T-cell (primary cell): ENCODE data around the gene ZC3H11A. TPM values are rescaled to one million over a fixed set of nuclear protein-coding genes. Genes with fewer than 3 reads are reported as not detected.
"Not testable (repeated sequence)": the region's sequence is repeated elsewhere in the genome, so short reads cannot be mapped to it uniquely, and the experiment has no call there.

Source experiments
- ATAC-seq, 4 experiments: fragments of 200-7000 bp in 3 of 4; fragments of 150-1000 bp in 1 of 4; cut with Tn5 transposase; replicated peaks in 1 of 4; 1 replicate in 3 of 4; 2 replicates in 1 of 4; pipeline ENCODE4 v1.10.0; 2021; ENCODE audit warnings: moderate library complexity in 3 of 4, mild to moderate bottlenecking in 2 of 4, moderate number of reproducible peaks in 1 of 4
- CTCF ChIA-PET, 2 donors: fragments of 300-600 bp; sonication (Branson Sonifier 250); formaldehyde crosslinking; loops; one replicate each; lab custom pipeline; 2022; ENCODE audit warnings: antibody characterized with exemption in 2 of 2; lab: Charles Lee
- POLR2A ChIA-PET, 2 donors: fragments of 300-600 bp; sonication (Branson Sonifier 250); formaldehyde crosslinking; loops; one replicate each; lab custom pipeline; 2022; ENCODE audit warnings: antibody characterized with exemption in 2 of 2; lab: Charles Lee
- DNase-seq, 35 experiments: peaks; one replicate each; pipeline versions ENCODE4 v3.0.0 to v3.0.0-alpha.2; 2013 to 2023
- H3K27ac ChIP-seq: one replicate; pipeline ENCODE4 v1.5.1; 2013; ENCODE audit warnings: low read length
- H3K27me3 ChIP-seq, 2 experiments: replicated peaks in 1 of 2; 1 replicate in 1 of 2; 2 replicates in 1 of 2; pipeline versions ENCODE4 v1.6.1 to v1.7.0; 2013; ENCODE audit warnings: low read length in 1 of 2, mixed read lengths in 1 of 2; ENCODE audit not compliant: control insufficient read depth in 2 of 2, insufficient read depth in 2 of 2; ENCODE audit errors: extremely low read depth in 1 of 2
- H3K36me3 ChIP-seq, 2 donors: 1 replicate in 1 of 2; 2 replicates in 1 of 2; pipeline versions ENCODE4 v1.6.1 to v1.7.0; 2013; ENCODE audit warnings: low read length in 1 of 2; ENCODE audit not compliant: control insufficient read depth in 2 of 2, insufficient read depth in 1 of 2; ENCODE audit errors: extremely low read depth in 1 of 2
- H3K4me1 ChIP-seq, 2 experiments: 1 replicate in 1 of 2; 2 replicates in 1 of 2; pipeline versions ENCODE4 v1.6.1 to v1.7.0; 2013; ENCODE audit warnings: low read length in 2 of 2, mixed read lengths in 1 of 2; ENCODE audit not compliant: insufficient read depth in 2 of 2, control insufficient read depth in 1 of 2; ENCODE audit errors: extremely low read depth in 1 of 2
- H3K4me3 ChIP-seq, 2 donors: 1 replicate in 1 of 2; 2 replicates in 1 of 2; pipeline versions ENCODE4 v1.5.1 to v1.7.0; 2013; ENCODE audit warnings: mild to moderate bottlenecking in 2 of 2, low read length in 1 of 2, moderate library complexity in 1 of 2; ENCODE audit not compliant: control insufficient read depth in 1 of 2; ENCODE audit errors: extremely low read depth in 1 of 2
- H3K9me3 ChIP-seq: 2 replicates; pipeline ENCODE4 v1.7.0; 2013
- H3K27ac Mint-ChIP-seq, 2 donors: one replicate each; pipeline ENCODE4 v1.8.0; 2020 to 2021; ENCODE audit warnings: mild to moderate bottlenecking in 2 of 2, mixed read lengths in 2 of 2
- H3K27me3 Mint-ChIP-seq, 2 donors: one replicate each; pipeline ENCODE4 v1.8.0; 2021 to 2022; ENCODE audit warnings: mixed read lengths in 2 of 2
- H3K36me3 Mint-ChIP-seq: one replicate; pipeline ENCODE4 v1.8.0; 2021; ENCODE audit warnings: mixed read lengths
- H3K4me1 Mint-ChIP-seq, 3 donors: one replicate each; pipeline ENCODE4 v1.8.0; 2020 to 2022; ENCODE audit warnings: mixed read lengths in 3 of 3, mild to moderate bottlenecking in 1 of 3
- H3K4me3 Mint-ChIP-seq, 3 donors: one replicate each; pipeline ENCODE4 v1.8.0; 2020 to 2022; ENCODE audit warnings: mild to moderate bottlenecking in 3 of 3, mixed read lengths in 3 of 3, moderate library complexity in 3 of 3
- H3K9me3 Mint-ChIP-seq, 3 donors: one replicate each; pipeline ENCODE4 v1.8.0; 2020 to 2022; ENCODE audit warnings: mixed read lengths in 3 of 3
- WGBS: methylation state at CpG from one replicate; pipeline ENCODE4 v1.1.5; 2013; ENCODE audit warnings: missing lambda C conversion rate; ENCODE audit not compliant: insufficient coverage; 5-methylcytosine and 5-hydroxymethylcytosine counted together
- total RNA-seq, 35 experiments: library from RNA in 6 of 35; stranded (reverse) in 6 of 35; fragments of 120-200 nt in 1 of 35; gene quantifications; one replicate each; pipeline versions ENCODE4 v1.2.1 to v1.2.4 and lab custom pipeline; 2013 to 2026

Gene ZC3H11A
- total RNA-seq, 5 donors from 2014 or later (not counting 1 experiment from before 2014, with no cell fraction given) = 85.6 to 111 (median 95.8) TPM

- H3K4me1 ChIP-seq = peaks cover 3 to 5% of the 10 kb centered on the region in 2 experiments
- H3K27me3 ChIP-seq = no peaks in the 10 kb centered on the region
- ATAC-seq (no peak), DNase-seq (no peak)
- no peak overlapping the region for H3K27ac Mint-ChIP-seq
- H3K36me3 ChIP-seq = no peaks in the 10 kb centered on the region
- no peak overlapping the region for H3K4me3 ChIP-seq
- H3K4me1 Mint-ChIP-seq = peaks cover 14 to 16% (median 16%) of the 10 kb centered on the region in 3 donors
- no peaks in the 10 kb centered on the region for H3K9me3 Mint-ChIP-seq
- ChIA-PET CTCF (interaction anchor here in 1 of 2 donors (0.5 to 1.0 kb wide), 2 partner anchors 9 to 16 kb away, joined by 3 read pairs; no protein-coding TSS in a partner anchor), POLR2A (interaction anchor here (0.6 to 1.4 kb wide), 3 partner anchors 26 to 726 kb away, joined by 3 to 7 read pairs (median 4); partner anchors contain the start of gene LAX1 (in 1 of the 2))
- WGBS = 80% methylated on average over 1 of the region's 3 CpGs
- no peaks in the 10 kb centered on the region for H3K27me3 Mint-ChIP-seq
- H3K4me3 Mint-ChIP-seq = no peak overlapping the region
- peaks cover 5% of the 10 kb centered on the region for H3K36me3 Mint-ChIP-seq
- H3K27ac ChIP-seq = no peak overlapping the region
- H3K9me3 ChIP-seq = no peaks in the 10 kb centered on the region
Observed at GRCh38 chr1:203791498-203791897, 3.9 kb upstream of the ZC3H11A start.

- H3K4me3 Mint-ChIP-seq = no peak overlapping the region
- Histone ChIP-seq H3K27me3 (no peaks in the 10 kb centered on the region), H3K36me3 (peaks cover 0 to under 1% of the 10 kb centered on the region in 2 donors), H3K27ac (no peak overlapping the region), H3K9me3 (no peaks in the 10 kb centered on the region), H3K4me3 (no peak overlapping the region), H3K4me1 (peaks cover 5 to 13% of the 10 kb centered on the region in 2 experiments)
- H3K36me3 Mint-ChIP-seq = peaks cover 13% of the 10 kb centered on the region
- ATAC-seq = no peak
- DNase-seq = no peak
- H3K27ac Mint-ChIP-seq = no peak overlapping the region
- ChIA-PET CTCF (interaction anchor here (0.6 kb wide), 3 partner anchors 366 to 792 kb away, joined by 3 to 6 read pairs (median 4); no protein-coding TSS in a partner anchor), POLR2A (no interaction called here)
- no peaks in the 10 kb centered on the region for H3K9me3 Mint-ChIP-seq
- peaks cover 23 to 26% (median 23%) of the 10 kb centered on the region in 3 donors for H3K4me1 Mint-ChIP-seq
- no peaks in the 10 kb centered on the region for H3K27me3 Mint-ChIP-seq
- WGBS = no CpG with 5 or more reads among the region's 2 CpGs
Observed at GRCh38 chr1:203792486-203792885, 2.9 kb upstream of the ZC3H11A start.

DNA sequence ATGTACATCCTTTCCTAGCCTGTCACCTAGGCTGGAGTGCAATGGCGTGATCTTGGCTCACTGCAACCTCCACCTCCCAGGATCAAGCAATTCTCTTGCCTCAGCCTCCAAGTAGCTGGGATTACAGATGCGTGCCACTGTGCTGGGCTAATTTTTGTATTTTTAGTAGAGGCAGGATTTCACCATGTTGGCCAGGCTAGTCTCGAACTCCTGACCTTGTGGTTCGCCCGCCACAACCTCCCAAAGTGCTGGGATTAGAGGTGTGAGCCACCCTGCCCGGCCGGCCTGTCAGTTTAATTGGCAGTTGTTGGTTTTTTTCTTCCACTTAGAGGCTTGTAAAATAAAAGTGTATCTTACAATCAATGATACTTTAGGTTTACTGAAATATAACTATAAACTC, 1.9 kb upstream of the ZC3H11A start:
- H3K4me3 ChIP-seq, H3K27ac ChIP-seq, H3K9me3 ChIP-seq, H3K27me3 Mint-ChIP-seq, DNase-seq, H3K4me3 Mint-ChIP-seq, CTCF ChIA-PET, H3K27ac Mint-ChIP-seq, H3K9me3 Mint-ChIP-seq, H3K27me3 ChIP-seq, ATAC-seq: not testable (repeated sequence)
- H3K36me3 ChIP-seq = peaks cover 0 to 10% of the 10 kb centered on the region in 2 donors
- Mint-ChIP-seq H3K4me1 (peaks cover 34 to 37% (median 34%) of the 10 kb centered on the region in 3 donors), H3K36me3 (peaks cover 23% of the 10 kb centered on the region)
- WGBS = no CpG with 5 or more reads among the region's 7 CpGs
- H3K4me1 ChIP-seq = peaks cover 15 to 20% of the 10 kb centered on the region in 2 experiments
- POLR2A ChIA-PET = interaction anchor here in 1 of 2 donors (0.6 kb wide), 1 partner anchor 29 kb away, joined by 3 read pairs; no protein-coding TSS in a partner anchor

DNA sequence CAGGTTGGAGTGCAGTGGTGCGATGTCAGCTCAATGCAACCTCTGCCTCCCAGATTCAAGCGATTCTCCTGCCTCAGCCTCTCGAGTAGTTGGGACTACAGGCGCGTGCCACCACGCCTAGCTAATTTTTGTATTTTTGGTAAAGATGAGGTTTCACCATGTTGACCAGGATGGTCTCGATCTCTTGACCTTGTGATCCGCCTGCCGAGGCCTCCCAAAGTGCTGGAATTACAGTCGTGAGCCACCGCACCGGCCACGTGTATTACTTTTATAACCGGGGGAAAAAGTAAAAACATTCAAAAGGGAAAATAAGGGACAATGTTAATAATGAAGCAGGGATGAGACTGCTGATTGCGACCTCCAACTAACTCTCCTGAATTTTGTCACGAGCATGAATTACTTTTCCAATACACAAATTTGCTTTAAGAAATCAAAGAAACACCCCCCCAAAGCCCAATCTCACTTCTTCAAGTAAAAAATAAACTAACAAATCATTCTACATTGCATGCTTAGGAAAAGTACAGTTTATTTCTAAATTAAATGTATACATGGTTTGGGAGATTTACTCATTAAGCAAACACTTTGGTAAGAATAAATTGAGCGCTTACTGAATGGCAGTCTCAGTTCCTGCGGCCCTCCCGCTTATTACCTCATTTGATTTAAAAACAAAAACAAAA, 521 bp upstream of the ZC3H11A start:
- CTCF ChIA-PET = interaction anchor here (0.6 to 0.7 kb wide), 4 partner anchors 9 to 372 kb away, joined by 3 to 6 read pairs (median 4); no protein-coding TSS in a partner anchor
- H3K4me1 Mint-ChIP-seq = peaks cover 43 to 50% (median 48%) of the 10 kb centered on the region in 3 donors
- peaks cover 33% of the 10 kb centered on the region for H3K36me3 Mint-ChIP-seq
- no peaks in the 10 kb centered on the region for H3K27me3 ChIP-seq
- H3K4me1 ChIP-seq = peaks cover 16 to 27% of the 10 kb centered on the region in 2 experiments
- no peaks in the 10 kb centered on the region for H3K9me3 Mint-ChIP-seq
- H3K36me3 ChIP-seq = peaks cover 0 to 19% of the 10 kb centered on the region in 2 donors
- H3K27me3 Mint-ChIP-seq = no peaks in the 10 kb centered on the region
- H3K4me3 Mint-ChIP-seq = peak overlapping the region; percentile 91 to 96 (median 92)
- POLR2A ChIA-PET = interaction anchor here in 1 of 2 donors (0.7 kb wide), 1 partner anchor 16 kb away, joined by 8 read pairs; no protein-coding TSS in a partner anchor
- DNase-seq (no peak), ATAC-seq (no peak)
- H3K9me3 ChIP-seq = no peaks in the 10 kb centered on the region
- WGBS = 71% methylated on average over 8 of the region's 19 CpGs
- peak overlapping the region; percentile 95 to 96 for H3K27ac Mint-ChIP-seq
- H3K27ac ChIP-seq = peak overlapping the region; percentile 94
- peak overlapping the region; percentile 5 to 60 for H3K4me3 ChIP-seq

GRCh38 chr1:203796236-203796605, 798 bp downstream of the ZC3H11A start:
- Mint-ChIP-seq H3K36me3 (peaks cover 38% of the 10 kb centered on the region), H3K27me3 (no peaks in the 10 kb centered on the region), H3K9me3 (no peaks in the 10 kb centered on the region), H3K4me3 (peak overlapping the region; percentile 91 to 96 (median 92)), H3K27ac (peak overlapping the region; percentile 86 to 95), H3K4me1 (peaks cover 50 to 62% (median 59%) of the 10 kb centered on the region in 3 donors)
- ChIA-PET CTCF (no interaction called here), POLR2A (interaction anchor here in 1 of 2 donors (0.7 kb wide), 1 partner anchor 31 kb away, joined by 3 read pairs; the partner anchor contains the start of gene LAX1)
- Histone ChIP-seq H3K9me3 (no peaks in the 10 kb centered on the region), H3K4me1 (peaks cover 20 to 30% of the 10 kb centered on the region in 2 experiments), H3K27me3 (no peaks in the 10 kb centered on the region), H3K27ac (peak overlapping the region; percentile 94), H3K4me3 (peak overlapping the region; percentile 60 to 92), H3K36me3 (peaks cover 0 to 21% of the 10 kb centered on the region in 2 donors)
- peak in 3 of 4 experiments; percentile 6 to 8 (median 6) for ATAC-seq
- 0% methylated on average over 5 of the region's 12 CpGs for WGBS
- peak in 21 of 35 experiments; percentile 1 to 48 (median 6) for DNase-seq

DNA sequence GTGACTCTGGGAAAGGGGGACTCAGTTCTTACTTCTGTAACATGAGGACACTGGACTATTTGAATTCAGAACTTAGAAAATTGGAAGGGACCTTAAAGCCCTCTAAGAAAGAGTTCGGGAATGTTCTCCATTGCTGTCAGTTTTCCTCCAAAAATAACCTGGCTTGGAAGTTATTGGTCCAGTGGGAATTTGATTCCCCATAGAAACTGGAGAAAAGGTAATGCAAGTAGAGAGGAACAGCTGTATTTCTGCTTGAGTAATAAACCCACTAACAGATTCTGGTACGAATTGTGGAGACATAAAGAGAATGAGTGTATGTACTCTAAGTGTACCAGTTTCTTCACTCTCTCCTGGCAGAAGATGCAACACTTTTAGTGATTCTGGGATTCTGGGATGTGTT, 1.8 kb downstream of the ZC3H11A start:
- no CpG with 5 or more reads among the region's 2 CpGs for WGBS
- H3K4me3 ChIP-seq = peak overlapping the region in 1 of 2 donors; percentile 92
- ChIA-PET POLR2A (no interaction called here), CTCF (no interaction called here)
- DNase-seq (no peak), ATAC-seq (no peak)
- H3K4me3 Mint-ChIP-seq = peak overlapping the region; percentile 91 to 96 (median 92)
- no peaks in the 10 kb centered on the region for H3K27me3 ChIP-seq
- H3K9me3 Mint-ChIP-seq = no peaks in the 10 kb centered on the region
- peaks cover 0 to 24% of the 10 kb centered on the region in 2 donors for H3K36me3 ChIP-seq
- peaks cover 40% of the 10 kb centered on the region for H3K36me3 Mint-ChIP-seq
- no peaks in the 10 kb centered on the region for H3K27me3 Mint-ChIP-seq
- H3K9me3 ChIP-seq = no peaks in the 10 kb centered on the region
- peaks cover 59 to 72% (median 66%) of the 10 kb centered on the region in 3 donors for H3K4me1 Mint-ChIP-seq
- H3K4me1 ChIP-seq = peaks cover 20 to 32% of the 10 kb centered on the region in 2 experiments
- peak overlapping the region; percentile 9 to 21 for H3K27ac Mint-ChIP-seq
- H3K27ac ChIP-seq = no peak overlapping the region
